HG02981 (cell line): Measurements from ENCODE around the gene TNFAIP2.
A peak's percentile ranks its signal among the peaks of the same experiment; 100 is the strongest.

Experiments used
- ATAC-seq: cut with Tn5 transposase; IDR thresholded peaks from one replicate; pipeline ENCODE4 v1.9.1; 2021; ENCODE audit warnings: mild to moderate bottlenecking, moderate library complexity; ENCODE audit not compliant: unreplicated experiment

Gene TNFAIP2

GRCh38 chr14:103133210-103134140, 10.2 kb downstream of the TNFAIP2 start:
- ATAC-seq, result no peak

GRCh38 chr14:103134405-103134804, 11.1 kb downstream of the TNFAIP2 start:
- no peak for ATAC-seq

- ATAC-seq, result no peak
Measured at GRCh38 chr14:103134919-103135318, 11.7 kb downstream of the TNFAIP2 start.

GRCh38 chr14:103135333-103136260, 12.3 kb downstream of the TNFAIP2 start:
- ATAC-seq, result no peak

GRCh38 chr14:103136388-103137271, 13.4 kb downstream of the TNFAIP2 start:
- no peak for ATAC-seq

- no peak for ATAC-seq
Measured at GRCh38 chr14:103137689-103138300, 14.5 kb downstream of the TNFAIP2 start.

- ATAC-seq, result no peak
Measured at GRCh38 chr14:103138301-103139131, 15.3 kb downstream of the TNFAIP2 start.

- ATAC-seq, result no peak
Measured at GRCh38 chr14:103139132-103140025, 16.1 kb downstream of the TNFAIP2 start.

- peak; percentile 65 for ATAC-seq
Measured at GRCh38 chr14:103140316-103141109, 17.3 kb downstream of the TNFAIP2 start.

- peak; percentile 28 for ATAC-seq
Measured at GRCh38 chr14:103141117-103141796, 18.0 kb downstream of the TNFAIP2 start.

- no peak for ATAC-seq
Measured at GRCh38 chr14:103142026-103142425, 18.8 kb downstream of the TNFAIP2 start.

- ATAC-seq, result no peak
Measured at GRCh38 chr14:103142721-103143302, 19.6 kb downstream of the TNFAIP2 start.

- no peak for ATAC-seq
Measured at GRCh38 chr14:103143506-103143905, 20.2 kb downstream of the TNFAIP2 start.

GRCh38 chr14:103144085-103144484, 20.8 kb downstream of the TNFAIP2 start:
- ATAC-seq, result no peak

- ATAC-seq, result no peak
Measured at GRCh38 chr14:103146141-103146709, 23.0 kb downstream of the TNFAIP2 start.
